Astrocyte of the cerebellum (primary cell): ENCODE results near the gene SMAD6.

ENCODE experiments used
- DNase-seq: peaks from one replicate; pipeline ENCODE4 v3.0.0-alpha.2; 2011; ENCODE audit warnings: low read depth
- H3K4me3 ChIP-seq: 2 replicates; pipeline ENCODE4 v1.5.1; 2011; ENCODE audit warnings: mild to moderate bottlenecking, low read depth, low read length, moderate library complexity
- in situ Hi-C: cut with HindIII; loops from 2 replicates; pipeline ENCODE4 v1.10.0; 2017; ENCODE audit warnings: low sequenced_read_pairs
- TF ChIP-seq, protein P1 (sequence below): IDR thresholded peaks from 2 replicates; pipeline ENCODE4 v1.5.1; 2012; ENCODE audit warnings: low read length, low read depth, moderate library complexity, mild to moderate bottlenecking; ENCODE audit errors: missing control alignments

The SMAD6 gene

DNA sequence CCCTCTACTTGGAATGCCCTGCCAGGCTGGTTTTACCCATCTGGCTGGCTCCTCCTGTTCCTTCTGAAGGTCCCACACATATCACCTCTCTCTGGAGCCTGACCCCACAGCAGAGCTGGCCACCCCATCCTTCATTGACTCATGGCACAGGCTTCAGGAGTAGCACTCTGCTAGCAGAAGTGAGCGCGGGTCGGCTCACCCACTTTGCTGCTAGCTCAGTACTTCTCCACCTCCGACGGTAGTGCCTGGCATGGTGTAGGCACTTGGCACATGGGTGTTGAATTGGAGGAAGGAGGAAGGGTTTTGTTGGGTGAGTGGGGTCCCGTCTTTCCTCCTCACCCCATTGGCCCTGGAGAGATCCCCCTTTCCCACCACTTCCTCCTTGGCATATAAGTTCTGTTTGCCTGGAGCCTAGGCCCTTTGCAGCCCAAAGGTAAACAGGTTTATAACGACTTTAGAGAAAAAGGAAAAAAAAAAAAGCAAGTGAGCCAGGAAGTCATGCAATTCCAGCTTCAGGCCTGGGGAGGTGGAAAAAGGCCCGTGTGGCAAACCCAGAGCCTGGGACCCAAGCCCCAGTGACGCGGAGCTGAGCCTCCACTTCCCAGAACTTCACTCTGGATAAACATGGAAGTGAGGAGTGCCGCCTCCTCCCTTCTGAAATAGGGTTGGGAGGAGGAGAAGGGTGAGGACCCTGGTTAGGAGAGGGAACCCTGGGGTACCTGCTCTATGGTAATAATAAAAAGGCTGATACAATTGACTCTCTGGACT, 35.4 kb downstream of the SMAD6 start:
- in situ Hi-C loops = no loop called here
- TF ChIP-seq, protein P1, sequence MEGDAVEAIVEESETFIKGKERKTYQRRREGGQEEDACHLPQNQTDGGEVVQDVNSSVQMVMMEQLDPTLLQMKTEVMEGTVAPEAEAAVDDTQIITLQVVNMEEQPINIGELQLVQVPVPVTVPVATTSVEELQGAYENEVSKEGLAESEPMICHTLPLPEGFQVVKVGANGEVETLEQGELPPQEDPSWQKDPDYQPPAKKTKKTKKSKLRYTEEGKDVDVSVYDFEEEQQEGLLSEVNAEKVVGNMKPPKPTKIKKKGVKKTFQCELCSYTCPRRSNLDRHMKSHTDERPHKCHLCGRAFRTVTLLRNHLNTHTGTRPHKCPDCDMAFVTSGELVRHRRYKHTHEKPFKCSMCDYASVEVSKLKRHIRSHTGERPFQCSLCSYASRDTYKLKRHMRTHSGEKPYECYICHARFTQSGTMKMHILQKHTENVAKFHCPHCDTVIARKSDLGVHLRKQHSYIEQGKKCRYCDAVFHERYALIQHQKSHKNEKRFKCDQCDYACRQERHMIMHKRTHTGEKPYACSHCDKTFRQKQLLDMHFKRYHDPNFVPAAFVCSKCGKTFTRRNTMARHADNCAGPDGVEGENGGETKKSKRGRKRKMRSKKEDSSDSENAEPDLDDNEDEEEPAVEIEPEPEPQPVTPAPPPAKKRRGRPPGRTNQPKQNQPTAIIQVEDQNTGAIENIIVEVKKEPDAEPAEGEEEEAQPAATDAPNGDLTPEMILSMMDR = no peak
- no peak for DNase-seq
- H3K4me3 ChIP-seq = no peak overlapping the region

DNA sequence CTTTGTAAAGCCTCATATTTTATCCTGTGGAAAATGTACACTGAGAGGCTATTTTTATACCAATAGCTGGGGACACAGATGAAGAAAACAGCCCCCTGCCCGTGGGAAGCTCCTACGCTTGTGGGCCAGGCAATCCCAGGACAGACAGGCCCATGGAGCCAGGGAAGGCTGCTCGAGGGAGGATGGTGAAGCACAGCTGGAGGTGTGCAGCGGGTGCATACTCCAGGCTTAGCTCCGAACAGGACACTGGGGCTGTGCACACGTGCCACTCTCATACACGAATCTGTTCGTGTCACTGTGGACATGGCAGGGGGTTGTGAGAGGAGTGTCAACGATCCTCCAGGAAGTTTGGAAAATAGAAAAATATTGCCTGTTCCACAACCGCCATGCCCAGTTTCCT, 36.1 kb downstream of the SMAD6 start:
- in situ Hi-C loops = no loop called here
- no peak for DNase-seq
- no peak overlapping the region for H3K4me3 ChIP-seq
- TF ChIP-seq, protein P1 = no peak

DNA sequence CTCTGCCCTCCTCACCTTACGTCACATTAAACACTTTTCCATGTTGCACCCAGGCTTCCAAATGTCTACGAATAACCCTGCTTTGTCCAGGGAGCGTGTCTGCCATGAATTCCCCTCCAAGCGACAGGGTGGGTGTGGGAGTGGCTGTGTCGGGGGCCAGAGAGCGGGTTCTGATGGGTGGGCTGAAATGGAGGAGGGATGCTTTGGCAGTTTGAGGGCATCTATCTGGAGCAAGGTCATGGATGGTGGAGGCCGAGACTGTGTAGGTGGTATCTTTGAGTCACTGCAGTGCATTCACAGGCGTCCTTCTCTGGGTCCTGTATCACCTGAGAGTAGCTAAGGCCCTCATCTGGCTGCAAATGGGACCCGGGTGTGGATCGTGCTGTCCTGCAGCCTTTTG, 36.6 kb downstream of the SMAD6 start:
- DNase-seq = no peak
- in situ Hi-C loops = no loop called here
- no peak overlapping the region for H3K4me3 ChIP-seq
- TF ChIP-seq, protein P1 = no peak

DNA sequence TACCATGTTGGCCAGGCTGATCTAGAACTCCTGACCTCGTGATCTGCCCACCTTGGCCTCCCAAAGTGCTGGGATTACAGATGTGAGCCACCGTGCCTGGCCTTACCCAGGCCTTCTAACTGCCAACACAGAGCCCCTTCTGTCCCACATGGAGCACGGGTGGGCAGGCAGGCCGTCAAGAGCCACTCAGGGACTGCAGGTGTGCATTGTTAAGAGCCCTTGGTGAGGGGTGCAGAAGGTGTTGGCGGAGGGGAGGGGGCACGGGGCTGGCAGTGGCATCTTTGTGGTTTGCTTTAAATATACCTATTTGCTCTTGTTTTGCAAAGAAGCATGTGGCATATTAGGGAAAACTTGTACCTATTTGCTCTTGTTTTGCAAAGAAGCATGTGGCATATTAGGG, 37.3 kb downstream of the SMAD6 start:
- in situ Hi-C loops = no loop called here
- H3K4me3 ChIP-seq = no peak overlapping the region
- TF ChIP-seq, protein P1 = no peak
- DNase-seq = no peak

DNA sequence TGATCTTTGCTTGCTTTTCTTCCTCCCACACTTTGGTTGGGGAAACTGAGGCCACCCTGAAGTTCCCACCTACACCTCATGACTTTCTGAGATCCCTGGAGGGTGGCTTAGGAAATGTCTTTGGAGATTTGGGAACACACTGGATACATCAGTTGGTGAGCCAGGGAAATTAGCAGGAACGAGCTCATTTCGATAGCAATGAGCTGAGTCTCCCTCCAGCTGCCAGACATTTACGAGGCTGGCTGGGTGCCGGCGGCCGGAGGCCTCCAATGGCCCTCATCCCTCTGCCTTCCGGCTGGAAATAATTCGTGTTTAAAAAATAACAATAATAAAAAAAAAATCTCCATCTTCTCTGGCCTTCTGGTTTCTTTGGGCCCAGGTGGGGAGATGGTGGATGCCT, 38.8 kb downstream of the SMAD6 start:
- no peak overlapping the region for H3K4me3 ChIP-seq
- in situ Hi-C loops = no loop called here
- DNase-seq = no peak
- TF ChIP-seq, protein P1 = no peak

DNA sequence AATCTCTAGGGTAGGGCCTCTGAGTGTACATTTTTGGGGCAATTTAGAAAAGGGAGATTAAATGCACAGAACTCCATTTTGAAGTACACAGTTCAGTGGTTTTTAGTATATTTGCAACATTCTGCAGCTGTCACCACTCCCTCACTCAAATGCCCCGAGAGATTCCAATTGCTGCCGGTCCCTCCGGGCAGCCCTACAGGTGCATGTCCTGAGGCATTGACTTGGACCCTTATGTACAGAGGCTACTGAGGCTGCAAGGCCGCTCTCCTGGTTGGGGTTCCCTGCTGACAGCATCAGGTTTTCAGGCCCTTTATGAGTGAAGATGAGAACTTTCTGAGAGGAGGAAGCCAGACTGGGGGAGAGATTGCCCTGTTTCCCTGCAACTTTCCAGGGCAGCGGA, 39.6 kb downstream of the SMAD6 start:
- in situ Hi-C loops = no loop called here
- no peak overlapping the region for H3K4me3 ChIP-seq
- TF ChIP-seq, protein P1 = no peak
- DNase-seq = no peak
